Suprapubic skin (tissue), 3 donors: Measurements from ENCODE around the gene ETFA.

Experiments used
- CTCF ChIP-seq, 2 donors: fragments of 200-600 bp in 1 of 2; fragments of 450-650 bp in 1 of 2; sonication (generic) in 1 of 2; IDR thresholded peaks; one replicate each; pipeline ENCODE4 v1.5.1; 2016 to 2019; ENCODE audit warnings: antibody characterized with exemption in 2 of 2, mild to moderate bottlenecking in 1 of 2, moderate library complexity in 1 of 2
- EP300 ChIP-seq: sonication (generic); formaldehyde crosslinking; IDR thresholded peaks from one replicate; pipeline ENCODE4 v1.6.1; 2017; ENCODE audit warnings: antibody characterized with exemption
- POLR2A ChIP-seq, 2 donors: fragments of 450-650 bp; IDR thresholded peaks; one replicate each; pipeline ENCODE4 v1.6.1; 2017; ENCODE audit warnings: antibody characterized with exemption in 2 of 2, mild to moderate bottlenecking in 2 of 2, moderate library complexity in 2 of 2

GRCh38 chr15:76285241-76285825 is 25.9 kb downstream of the ETFA start:
- no peak for TF ChIP-seq POLR2A (IDR thresholded peaks at IDR 0.05)
- TF ChIP-seq CTCF (IDR thresholded peaks at IDR 0.05): peak; percentile 5 to 36
- TF ChIP-seq EP300: no peak
